UCSD-AML1 (cell line): ENCODE data around the gene ALOX15.
"Not testable (repeated sequence)": the region's sequence is repeated elsewhere in the genome, so short reads cannot be mapped to it uniquely, and the experiment has no call there.

Source experiments
- DNase-seq: peaks from one replicate; lab custom pipeline; 2025; ENCODE audit not compliant: unreplicated experiment; lab: John Stamatoyannopoulos, UW

Gene ALOX15

GRCh38 chr17:4617590-4618351, 23.7 kb downstream of the ALOX15 start:
- no peak for DNase-seq

DNA sequence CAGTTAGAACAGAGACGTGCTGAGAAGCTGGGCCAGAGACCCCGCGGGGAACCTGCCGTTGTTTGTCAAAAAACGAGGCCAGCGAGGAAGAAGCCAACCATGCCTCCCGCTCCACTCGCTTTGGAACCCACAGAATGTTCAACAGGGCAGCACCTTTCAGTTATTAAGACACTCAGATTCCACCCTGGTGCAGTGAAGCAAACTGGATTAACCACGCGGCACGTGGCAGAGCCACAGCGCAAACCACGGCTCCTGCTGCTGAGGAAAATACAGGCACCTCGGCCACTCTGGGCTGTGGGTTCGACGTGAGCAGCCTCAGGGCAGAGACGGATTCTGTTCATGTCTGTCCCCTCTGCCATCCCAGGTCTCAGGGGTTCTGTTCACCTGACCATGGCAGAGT, 24.4 kb downstream of the ALOX15 start:
- DNase-seq: no peak

GRCh38 chr17:4616476-4616875, 25.0 kb downstream of the ALOX15 start:
- no peak for DNase-seq

DNA sequence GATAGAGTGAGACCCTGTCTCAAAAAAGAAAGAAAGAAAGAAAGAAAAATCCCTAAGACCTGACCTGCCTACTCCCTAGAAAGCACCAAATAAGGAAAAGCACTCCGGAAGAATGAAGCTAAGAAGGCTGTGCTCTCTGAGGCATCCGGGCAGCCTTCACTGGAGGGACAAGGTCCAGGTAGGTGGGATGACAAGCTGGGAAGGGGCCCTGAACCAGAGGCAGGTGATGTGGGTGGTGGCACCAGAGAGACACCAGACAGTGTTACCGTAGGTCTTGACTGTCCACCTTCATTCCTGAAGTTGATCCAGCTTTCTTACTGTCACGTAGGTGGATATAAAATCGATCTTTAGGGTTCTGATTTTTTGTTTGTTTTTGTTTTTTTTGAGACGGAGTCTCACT, 30.8 kb downstream of the ALOX15 start:
- DNase-seq: no peak

DNA sequence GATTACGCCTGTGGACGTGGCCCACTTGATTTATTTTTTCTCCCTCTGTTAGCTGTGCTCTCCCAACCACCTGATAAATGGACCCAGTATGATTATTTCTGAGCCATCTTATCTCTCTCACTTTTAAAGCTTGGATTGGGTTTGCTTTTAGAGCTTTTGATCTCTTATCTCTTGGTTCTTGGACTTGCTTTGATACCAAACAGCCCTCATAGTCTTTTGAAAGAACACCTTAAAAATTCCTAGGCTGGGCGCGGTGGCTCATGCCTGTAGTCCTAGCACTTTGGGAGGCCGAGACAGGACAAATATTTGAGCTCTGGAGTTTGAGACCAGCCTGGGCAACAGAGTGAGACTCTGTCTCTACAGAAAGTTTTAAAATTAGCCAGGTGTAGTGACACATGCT, 31.3 kb downstream of the ALOX15 start:
- DNase-seq: no peak

DNA sequence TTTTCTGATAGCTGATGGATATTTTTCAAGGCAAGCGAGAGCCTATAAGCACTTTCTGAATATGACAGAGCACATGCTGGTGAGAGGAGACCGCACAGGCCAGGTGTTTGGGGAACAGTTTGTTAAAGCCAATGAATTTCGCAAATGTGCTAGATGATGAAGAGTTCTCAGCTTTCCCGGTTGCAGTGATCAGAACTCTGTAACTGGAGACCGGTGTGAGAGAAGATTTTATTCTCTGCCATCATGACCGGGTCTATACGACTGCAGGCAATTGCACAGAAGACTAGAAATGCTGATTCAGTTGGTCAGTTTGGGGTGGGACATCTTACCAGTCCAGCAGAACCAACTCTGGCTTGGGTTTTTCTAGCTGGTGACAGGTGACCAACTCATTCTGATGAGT, 31.7 kb downstream of the ALOX15 start:
- DNase-seq: no peak

GRCh38 chr17:4607773-4608187, 33.7 kb downstream of the ALOX15 start:
- DNase-seq: peak; percentile 57

DNA sequence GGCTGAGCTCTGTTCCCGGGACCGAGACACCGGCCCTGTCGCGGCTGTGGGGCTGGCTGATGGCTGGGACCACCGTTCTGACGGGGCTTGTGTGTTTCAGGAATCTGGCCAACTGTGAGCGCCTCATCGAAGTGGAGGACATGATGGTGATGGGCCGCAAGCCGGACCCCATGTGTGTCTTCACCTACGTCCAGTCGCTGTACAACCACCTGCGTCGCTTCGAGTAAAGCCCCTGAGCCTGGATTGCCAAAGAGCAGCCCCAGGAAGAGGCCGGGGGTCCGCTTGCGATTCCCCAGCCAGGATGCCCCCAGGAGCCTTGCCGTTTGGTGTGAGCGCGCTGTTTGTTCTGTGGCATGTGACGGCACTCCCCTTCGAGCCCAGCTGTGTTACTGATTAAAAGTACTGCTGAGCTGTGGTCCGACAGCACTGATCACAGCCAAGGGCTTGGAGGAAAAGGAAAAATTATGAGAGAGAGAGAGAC, 34.2 kb downstream of the ALOX15 start:
- no peak for DNase-seq

DNA sequence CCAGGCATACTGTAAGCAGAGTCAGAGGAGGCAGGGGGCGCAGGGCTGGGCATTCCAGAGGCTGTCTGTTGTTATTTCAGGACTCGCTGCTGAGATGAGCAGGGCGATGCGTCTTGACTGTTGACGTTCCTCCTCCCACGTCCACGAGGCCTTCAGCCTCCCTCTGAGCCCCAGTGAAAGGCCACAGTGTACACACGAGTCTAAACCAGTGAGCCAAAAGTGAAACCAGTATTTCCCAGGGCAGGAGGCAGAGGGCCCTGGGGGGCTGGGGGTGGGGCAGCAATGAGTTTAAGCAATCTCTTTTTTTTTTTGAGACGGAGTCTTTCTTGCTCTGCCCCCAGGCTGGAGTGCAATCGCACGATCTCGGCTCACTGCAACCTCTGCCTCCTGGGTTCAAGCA, 35.7 kb downstream of the ALOX15 start:
- DNase-seq: no peak

DNA sequence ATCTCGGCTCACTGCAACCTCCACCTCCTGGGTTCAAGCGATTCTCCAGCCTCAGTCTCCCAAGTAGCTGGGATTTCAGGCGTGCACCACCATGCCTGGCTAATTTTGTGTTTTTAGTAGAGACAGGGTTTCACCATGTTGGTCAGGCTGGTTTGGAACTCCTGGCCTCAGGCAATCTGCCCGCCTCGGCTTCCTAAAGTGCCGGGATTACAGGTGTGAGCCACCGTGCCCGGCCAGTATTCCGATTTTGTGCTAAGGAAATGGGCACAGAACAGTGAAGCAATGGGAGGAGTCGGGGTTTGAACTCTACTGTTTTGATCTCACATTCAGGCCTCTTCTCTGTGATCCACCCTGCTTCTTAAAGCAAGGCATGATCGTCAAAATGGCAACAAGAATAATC, 36.7 kb downstream of the ALOX15 start:
- DNase-seq: not testable (repeated sequence)

DNA sequence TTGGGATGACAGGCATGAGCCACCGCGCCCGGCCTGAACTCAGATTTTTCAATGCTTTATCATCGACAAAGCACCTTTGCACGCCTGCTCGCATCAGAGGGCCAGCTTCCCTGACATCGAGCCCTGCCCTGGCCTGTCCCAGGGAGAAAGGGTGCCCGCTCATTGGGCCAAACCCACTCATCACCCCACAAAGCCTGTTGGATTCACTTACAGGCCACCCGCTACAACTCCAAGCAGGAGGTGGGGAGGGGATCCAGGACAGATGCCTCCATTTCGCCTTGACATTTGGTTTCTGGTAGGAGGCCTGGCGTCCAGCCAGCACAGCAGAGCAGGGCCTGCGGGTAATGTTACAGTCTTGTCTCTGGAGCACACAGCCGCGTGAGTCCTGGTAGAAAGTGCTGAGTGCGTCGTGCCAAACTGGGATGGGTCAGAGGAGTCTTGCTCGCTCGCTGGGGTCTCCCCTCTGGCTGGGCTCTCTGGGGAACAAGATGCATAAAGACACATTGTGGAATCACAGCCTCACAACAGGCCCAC, 37.3 kb downstream of the ALOX15 start:
- no peak for DNase-seq

- DNase-seq: no peak
Observed at GRCh38 chr17:4602041-4602440, 39.4 kb downstream of the ALOX15 start.

DNA sequence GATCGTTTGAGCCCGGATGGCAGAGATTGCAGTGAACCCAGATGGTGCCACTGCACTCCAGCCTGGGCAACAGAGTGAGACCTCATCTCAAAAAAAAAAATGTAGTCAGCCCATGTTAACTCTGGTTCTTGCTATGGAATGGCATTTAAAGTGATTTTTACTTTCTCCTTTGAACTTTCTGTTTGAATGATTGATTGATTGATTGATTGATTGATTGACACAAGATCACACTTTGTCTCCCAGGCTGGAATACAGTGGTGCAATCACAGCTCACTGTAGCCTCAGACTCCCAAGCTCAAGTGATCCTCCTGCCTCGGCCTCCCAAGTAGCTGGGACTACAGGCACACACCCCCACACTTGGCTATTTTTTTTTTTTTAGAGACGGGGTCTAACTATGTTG, 40.2 kb downstream of the ALOX15 start:
- DNase-seq: no peak

DNA sequence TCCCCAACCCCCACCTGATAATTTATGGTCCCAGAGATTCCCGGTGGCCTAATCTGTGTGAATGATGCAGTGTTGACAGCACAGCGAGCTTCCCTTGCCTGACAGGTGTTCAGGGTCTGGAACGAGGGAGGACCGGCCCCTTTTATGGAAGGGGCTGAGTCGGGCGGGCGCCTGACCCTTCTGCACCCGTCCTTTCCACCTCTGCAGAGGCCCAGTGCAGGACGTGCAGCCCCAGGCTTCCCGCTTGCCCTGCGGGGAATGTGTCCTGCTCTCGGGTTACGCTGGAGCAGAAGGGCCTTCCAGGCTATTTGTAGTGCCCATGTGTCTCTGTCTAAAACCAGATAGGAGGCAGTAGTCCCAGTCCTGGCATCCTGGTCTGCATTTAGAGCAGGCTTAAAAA, 40.9 kb downstream of the ALOX15 start:
- no peak for DNase-seq

DNA sequence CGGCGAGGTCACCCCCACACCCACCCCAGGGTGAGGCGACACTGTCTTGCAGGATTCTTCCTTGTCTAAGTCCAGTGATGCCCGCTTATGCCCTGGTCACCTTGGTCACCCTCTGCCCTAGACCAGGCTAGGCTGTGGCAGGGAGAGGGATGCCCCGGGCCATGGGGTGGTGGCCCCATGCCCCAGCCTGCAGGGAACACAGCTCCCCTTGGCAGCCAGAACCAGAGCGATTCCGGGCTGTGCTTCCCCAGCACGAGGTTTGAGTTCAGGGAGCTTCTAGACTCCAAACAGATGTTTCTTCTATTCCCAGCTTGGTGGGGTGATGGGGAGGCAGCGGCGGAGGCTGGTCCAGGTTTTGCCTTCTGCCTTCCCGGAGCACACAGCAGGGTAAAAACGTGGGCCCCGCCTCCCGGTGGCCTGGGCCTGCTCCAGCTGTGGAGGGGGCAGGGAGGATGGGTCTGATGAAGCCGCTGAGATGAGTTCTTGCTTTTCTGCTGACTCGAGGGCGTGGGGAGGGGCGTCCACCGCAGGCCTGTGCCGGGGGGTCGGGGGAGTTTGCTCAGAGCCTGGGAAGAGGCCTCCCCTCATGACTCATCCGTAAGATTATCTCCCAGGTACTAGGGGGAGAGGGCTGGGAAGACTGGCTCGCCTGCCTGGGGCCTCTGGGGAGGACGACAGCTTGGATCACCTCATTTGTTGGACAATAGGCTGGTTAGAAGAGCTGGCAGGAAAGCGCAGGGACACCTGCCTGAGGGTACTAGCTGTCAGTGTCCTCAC, 41.8 kb downstream of the ALOX15 start:
- DNase-seq: no peak

DNA sequence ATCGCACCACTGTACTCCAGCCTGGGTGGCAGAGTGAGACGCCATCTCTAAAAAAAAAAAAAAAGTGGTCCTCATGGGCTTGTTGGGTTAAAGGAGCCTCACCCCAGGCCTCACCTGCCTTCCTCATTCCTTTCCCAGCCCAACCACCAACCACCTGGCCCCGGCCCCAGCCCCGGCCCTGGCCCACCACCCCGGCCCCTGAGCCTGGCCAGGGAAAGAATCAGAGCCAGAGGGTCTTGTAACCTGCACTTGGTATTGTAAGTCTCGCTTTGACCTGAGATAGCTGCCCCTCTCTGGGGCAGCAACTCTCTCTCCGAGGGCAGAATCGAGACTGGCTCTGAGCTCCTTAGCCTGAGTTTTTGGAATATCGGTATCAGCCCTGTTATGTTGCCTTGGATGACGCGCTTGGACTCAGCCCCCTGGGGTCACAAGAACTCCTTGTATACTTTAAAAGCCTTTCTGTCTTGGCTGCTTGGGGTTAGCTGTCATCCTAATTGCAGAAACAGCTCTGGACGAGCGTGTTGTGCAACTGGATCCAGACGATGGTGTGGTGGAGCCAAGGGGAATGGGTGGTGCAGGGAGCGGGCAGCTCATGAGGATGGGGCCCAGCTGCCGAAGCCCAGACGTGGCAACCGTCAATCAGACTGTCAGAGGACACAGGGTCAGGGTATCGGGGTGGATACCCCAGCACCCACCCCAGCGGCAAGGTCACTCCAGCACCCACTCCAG, 42.5 kb downstream of the ALOX15 start:
- DNase-seq: no peak

DNA sequence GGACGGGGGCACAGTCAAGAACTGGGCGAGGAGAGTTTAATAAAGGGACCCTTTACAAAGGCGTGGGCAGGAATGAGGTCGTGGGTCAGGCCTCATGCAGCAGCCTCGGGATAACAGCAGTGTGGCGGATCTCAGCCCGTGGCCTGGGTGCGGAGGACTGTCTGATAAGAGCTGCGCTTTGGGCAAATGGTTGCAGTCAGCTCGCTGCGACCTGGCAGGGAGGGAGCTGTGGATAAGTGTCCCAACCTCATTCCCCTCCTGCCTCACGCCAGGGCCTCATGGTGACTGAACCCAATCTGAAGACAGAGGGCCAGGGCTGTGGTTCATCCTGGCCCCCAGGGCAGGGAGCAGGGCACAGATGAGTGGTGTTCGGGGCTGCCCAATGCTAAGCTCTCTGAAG, 43.5 kb downstream of the ALOX15 start:
- no peak for DNase-seq

DNA sequence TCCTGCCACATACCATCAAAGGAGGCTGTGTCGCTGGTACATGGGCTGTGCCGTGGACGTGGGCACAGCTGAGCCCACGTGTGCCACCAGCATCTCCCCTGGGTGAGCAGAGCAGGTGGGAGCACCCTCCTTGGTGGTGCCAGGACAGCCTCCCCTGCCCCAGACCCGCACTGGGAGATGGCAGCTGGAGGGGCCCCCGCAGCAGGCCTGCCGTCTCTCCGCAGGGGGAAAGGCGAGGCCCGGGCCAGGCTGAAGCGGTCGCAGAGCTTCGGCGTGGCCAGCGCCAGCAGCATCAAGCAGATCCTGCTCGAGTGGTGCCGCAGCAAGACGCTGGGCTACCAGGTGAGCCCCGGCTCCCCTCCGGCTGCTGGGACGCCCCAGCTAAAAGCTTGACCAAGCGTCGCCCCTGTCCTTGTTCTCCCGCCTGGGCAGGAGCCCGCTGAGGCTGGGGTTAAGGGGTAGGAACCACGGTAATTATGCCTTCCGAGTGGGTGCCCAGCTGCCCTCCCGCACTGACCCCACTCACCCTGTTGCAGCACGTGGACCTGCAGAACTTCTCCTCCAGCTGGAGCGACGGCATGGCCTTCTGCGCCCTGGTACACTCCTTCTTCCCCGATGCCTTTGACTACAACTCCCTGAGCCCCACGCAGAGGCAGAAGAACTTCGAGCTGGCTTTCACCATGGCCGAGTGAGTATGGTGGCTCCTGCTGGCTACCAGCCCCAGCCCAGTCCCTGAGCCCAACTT, 44.7 kb downstream of the ALOX15 start:
- DNase-seq: no peak

DNA sequence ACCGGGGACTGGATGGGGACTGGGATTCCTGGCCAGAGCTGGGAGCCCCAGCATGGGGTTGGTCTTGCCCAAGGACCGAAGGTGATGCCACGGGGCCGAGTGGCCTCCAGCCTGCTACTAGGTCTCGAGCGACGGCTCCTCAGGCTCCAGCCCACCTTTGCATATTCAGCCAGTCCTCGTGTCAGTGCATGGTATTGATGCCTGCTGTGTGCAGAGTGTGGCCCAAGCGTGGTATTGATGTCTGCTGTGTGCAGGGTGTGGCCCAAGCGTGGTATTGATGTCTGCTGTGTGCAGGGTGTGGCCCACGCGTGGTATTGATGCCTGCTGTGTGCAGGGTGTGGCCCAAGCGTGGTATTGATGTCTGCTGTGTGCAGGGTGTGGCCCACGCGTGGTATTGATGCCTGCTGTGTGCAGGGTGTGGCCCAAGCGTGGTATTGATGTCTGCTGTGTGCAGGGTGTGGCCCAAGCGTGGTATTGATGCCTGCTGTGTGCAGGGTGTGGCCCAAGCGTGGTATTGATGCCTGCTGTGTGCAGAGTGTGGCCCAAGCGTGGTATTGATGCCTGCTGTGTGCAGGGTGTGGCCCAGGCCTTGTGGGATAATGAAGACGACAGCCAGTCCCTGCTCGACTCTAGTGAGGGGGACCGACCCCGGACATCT, 45.7 kb downstream of the ALOX15 start:
- DNase-seq: not testable (repeated sequence)
